ENCODE measurements around the gene OCA2.
A peak's percentile ranks its signal among the peaks of the same experiment; 100 is the strongest.

Gene OCA2

DNA sequence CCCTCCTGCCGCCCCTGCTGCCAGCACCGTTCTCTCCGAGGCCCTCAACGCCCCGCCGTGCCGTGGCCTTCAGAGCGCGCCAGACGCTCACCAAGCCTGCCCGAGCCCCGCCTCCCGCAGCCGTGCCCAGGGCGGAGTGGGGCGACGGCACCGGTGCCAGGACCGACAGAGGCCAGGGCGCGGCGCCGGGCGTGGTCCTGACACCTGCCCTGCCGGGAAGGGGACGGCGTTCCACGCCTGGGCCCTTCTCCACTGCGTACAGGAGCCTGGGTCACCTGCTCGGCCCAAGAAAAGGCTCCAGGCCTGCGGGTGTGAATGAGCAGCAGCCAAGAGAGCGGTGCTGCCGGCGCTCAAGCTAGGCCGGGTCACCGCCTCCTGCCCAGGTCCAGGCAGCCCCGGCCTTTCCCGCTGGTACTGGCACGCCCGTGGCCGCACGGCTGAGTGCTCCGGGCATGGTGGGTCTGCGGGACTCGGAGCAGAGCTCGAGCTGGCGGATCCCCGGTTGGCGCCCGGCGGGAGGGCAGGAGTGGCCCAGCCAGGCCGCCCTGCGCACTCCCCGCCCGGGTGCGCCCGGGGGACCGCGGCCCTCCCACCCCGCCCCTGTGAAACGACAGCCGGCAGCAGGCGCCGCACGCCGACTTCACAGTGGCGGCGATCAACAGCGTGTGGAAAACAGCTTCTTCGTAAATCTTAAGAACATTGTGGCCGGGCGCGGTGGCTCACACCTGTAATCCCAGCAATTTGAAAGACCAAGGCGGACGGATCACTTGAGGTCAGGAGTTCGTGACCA is 4.2 kb downstream of the OCA2 start:
- Histone ChIP-seq H3K27me3 (ENCODE audit: control insufficient read depth, insufficient read depth, low read length) (peaks cover 50% of the 10 kb centered on the region), H3K4me3 (ENCODE audit: low read length) (peak overlapping the region; percentile 30; the same call in 1 of the 2 replicates)
- no CpG with 5 or more reads among the region's 76 CpGs for WGBS (ENCODE audit: insufficient coverage, insufficient read length)

DNA sequence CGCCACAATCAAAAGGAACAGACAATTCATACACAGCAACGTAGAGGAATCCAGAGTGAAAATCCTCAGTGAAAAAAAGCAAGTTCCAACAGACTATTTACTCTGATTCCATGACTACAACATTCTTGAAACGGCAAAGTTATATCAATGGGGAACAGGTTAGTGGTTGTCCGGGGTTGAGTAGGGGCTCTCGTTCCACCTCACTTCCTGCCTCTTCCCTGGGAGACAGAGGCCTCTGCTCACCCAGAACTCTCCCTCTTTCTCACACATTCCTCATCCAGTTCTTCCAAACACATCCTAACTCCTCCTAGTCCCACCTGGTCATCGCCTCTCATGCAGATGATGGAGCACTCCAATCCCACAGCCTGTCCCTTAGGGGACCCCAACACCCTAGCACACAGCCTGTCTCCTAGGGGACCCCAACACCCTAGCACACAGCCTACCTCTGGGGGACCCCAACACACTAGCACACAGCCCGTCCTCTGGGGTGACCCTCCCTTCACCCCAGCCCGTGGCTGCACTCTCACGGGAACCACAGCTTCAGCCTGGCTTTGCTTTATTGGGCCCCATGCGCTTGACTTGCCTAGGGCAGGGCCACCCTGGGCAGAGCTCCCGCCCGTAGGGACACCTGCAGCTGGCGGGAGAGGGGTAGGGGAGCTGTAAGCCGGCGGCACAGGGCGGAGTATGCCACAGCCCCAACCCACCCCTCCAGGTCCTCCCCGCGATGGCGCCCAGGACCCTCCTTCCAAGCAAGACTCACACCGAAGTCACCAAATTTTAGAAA is 5.2 kb downstream of the OCA2 start:
- Histone ChIP-seq H3K27ac (ENCODE audit: low read length) (no peak overlapping the region), H3K4me1 (ENCODE audit: control insufficient read depth, insufficient read depth, low read length) (peaks cover 8% of the 10 kb centered on the region), H3K9me3 (ENCODE audit: control insufficient read depth, insufficient read depth, low read length) (no peaks in the 10 kb centered on the region), H3K4me3 (ENCODE audit: low read length) (no peak overlapping the region), H3K27me3 (ENCODE audit: control insufficient read depth, insufficient read depth, low read length) (peaks cover 44% of the 10 kb centered on the region), H3K36me3 (ENCODE audit: control insufficient read depth, insufficient read depth, low read length) (no peaks in the 10 kb centered on the region)
- no peak for DNase-seq (ENCODE audit: low read depth, low spot score)
- WGBS (ENCODE audit: insufficient coverage, insufficient read length): no CpG with 5 or more reads among the region's 20 CpGs

More for the DNA sequence above, 4.2 kb downstream of the OCA2 start:
- Histone ChIP-seq H3K36me3 (ENCODE audit: control insufficient read depth, insufficient read depth, low read length) (no peaks in the 10 kb centered on the region), H3K27ac (ENCODE audit: low read length) (no peak overlapping the region), H3K9me3 (ENCODE audit: control insufficient read depth, insufficient read depth, low read length) (no peaks in the 10 kb centered on the region), H3K4me1 (ENCODE audit: control insufficient read depth, insufficient read depth, low read length) (peaks cover 10% of the 10 kb centered on the region)
- no peak for DNase-seq (ENCODE audit: low read depth, low spot score)

DNA sequence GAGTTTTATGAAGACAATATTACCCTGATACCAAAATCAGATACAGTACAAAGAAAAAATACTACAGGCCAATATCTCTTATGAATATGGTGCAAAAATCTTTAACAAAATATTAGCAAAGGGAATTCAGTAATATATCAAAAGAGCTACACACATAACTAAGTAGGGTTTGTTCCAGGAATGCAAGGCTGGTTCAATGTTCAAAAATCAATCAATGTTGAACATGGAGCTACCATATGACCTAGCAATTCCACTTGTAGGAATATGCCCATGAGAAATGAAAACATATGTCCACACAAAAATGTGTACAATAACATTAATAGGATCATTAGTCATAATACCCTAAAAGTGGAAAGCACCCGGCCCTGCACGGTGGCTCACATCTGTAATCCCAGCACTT is 7.8 kb downstream of the OCA2 start:
- Histone ChIP-seq H3K27ac (ENCODE audit: low read length) (no peak overlapping the region), H3K27me3 (ENCODE audit: control insufficient read depth, insufficient read depth, low read length) (peaks cover 19% of the 10 kb centered on the region; the same call in 1 of the 2 replicates), H3K9me3 (ENCODE audit: control insufficient read depth, insufficient read depth, low read length) (no peaks in the 10 kb centered on the region), H3K4me3 (ENCODE audit: low read length) (no peak overlapping the region), H3K36me3 (ENCODE audit: control insufficient read depth, insufficient read depth, low read length) (no peaks in the 10 kb centered on the region), H3K4me1 (ENCODE audit: control insufficient read depth, insufficient read depth, low read length) (peaks cover 8% of the 10 kb centered on the region)
- DNase-seq (ENCODE audit: low read depth, low spot score): no peak
- WGBS (ENCODE audit: insufficient coverage, insufficient read length): no CpG with 5 or more reads among the region's 2 CpGs

GRCh38 chr15:28086175-28086703 is 12.9 kb downstream of the OCA2 start:
- no peak overlapping the region for H3K27ac ChIP-seq (ENCODE audit: low read length)
- H3K27me3 ChIP-seq (ENCODE audit: control insufficient read depth, insufficient read depth, low read length): no peaks in the 10 kb centered on the region
- no peak for DNase-seq (ENCODE audit: low read depth, low spot score)
- H3K9me3 ChIP-seq (ENCODE audit: control insufficient read depth, insufficient read depth, low read length): no peaks in the 10 kb centered on the region
- H3K4me1 ChIP-seq (ENCODE audit: control insufficient read depth, insufficient read depth, low read length): no peaks in the 10 kb centered on the region
- H3K4me3 ChIP-seq (ENCODE audit: low read length): no peak overlapping the region
- H3K36me3 ChIP-seq (ENCODE audit: control insufficient read depth, insufficient read depth, low read length): no peaks in the 10 kb centered on the region
- no CpG with 5 or more reads among the region's 2 CpGs for WGBS (ENCODE audit: insufficient coverage, insufficient read length)

GRCh38 chr15:28085489-28086174 is 13.5 kb downstream of the OCA2 start:
- Histone ChIP-seq H3K4me3 (ENCODE audit: low read length) (no peak overlapping the region), H3K27me3 (ENCODE audit: control insufficient read depth, insufficient read depth, low read length) (no peaks in the 10 kb centered on the region), H3K4me1 (ENCODE audit: control insufficient read depth, insufficient read depth, low read length) (no peaks in the 10 kb centered on the region), H3K27ac (ENCODE audit: low read length) (no peak overlapping the region), H3K36me3 (ENCODE audit: control insufficient read depth, insufficient read depth, low read length) (no peaks in the 10 kb centered on the region), H3K9me3 (ENCODE audit: control insufficient read depth, insufficient read depth, low read length) (no peaks in the 10 kb centered on the region)
- no peak for DNase-seq (ENCODE audit: low read depth, low spot score)
- no CpG with 5 or more reads among the region's 4 CpGs for WGBS (ENCODE audit: insufficient coverage, insufficient read length)

- Histone ChIP-seq H3K4me3 (ENCODE audit: low read length) (no peak overlapping the region), H3K36me3 (ENCODE audit: control insufficient read depth, insufficient read depth, low read length) (no peaks in the 10 kb centered on the region), H3K27me3 (ENCODE audit: control insufficient read depth, insufficient read depth, low read length) (no peaks in the 10 kb centered on the region), H3K9me3 (ENCODE audit: control insufficient read depth, insufficient read depth, low read length) (no peaks in the 10 kb centered on the region), H3K4me1 (ENCODE audit: control insufficient read depth, insufficient read depth, low read length) (no peaks in the 10 kb centered on the region), H3K27ac (ENCODE audit: low read length) (no peak overlapping the region)
- WGBS (ENCODE audit: insufficient coverage, insufficient read length): no CpG with 5 or more reads among the region's 3 CpGs
- no peak for DNase-seq (ENCODE audit: low read depth, low spot score)
Observed at GRCh38 chr15:28084547-28084946, 14.6 kb downstream of the OCA2 start.

DNA sequence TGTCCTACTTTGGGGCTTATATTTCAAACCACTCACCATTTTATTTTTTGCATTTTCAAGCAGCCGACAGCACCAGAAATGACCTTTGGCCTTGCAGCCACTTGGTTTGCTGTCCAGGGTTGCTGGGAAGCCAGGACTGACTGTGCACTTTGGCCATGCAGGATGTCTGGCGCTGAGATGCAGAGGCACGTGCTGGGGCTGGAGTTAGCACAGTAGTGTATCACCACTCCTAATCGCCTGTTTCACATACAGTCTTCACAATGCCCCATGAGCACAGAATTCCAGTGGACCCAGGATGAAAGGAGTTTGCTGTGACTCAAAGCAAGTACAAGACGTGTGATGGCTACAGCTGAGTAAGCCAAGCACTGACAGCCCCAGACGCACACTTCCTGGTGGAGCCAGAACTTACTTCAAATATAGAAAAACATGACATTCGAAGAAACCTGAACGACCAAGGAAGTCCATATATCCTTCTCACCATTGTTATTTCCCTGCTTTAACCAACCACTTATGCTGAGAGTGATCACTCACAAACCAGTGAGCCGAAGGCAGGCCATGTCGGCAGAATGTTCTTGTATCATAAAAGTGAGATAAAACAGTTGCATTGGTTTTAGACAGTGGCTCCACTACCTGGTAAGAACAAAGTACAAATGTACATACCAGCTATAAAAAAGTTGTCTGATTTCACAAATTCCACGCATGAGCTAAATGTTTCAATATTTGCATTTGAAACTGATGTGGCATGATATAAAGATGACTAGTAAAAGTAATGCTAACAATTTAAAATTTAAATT is 16.0 kb downstream of the OCA2 start:
- Histone ChIP-seq H3K9me3 (ENCODE audit: control insufficient read depth, insufficient read depth, low read length) (no peaks in the 10 kb centered on the region), H3K4me1 (ENCODE audit: control insufficient read depth, insufficient read depth, low read length) (no peaks in the 10 kb centered on the region), H3K4me3 (ENCODE audit: low read length) (no peak overlapping the region), H3K27ac (ENCODE audit: low read length) (no peak overlapping the region), H3K36me3 (ENCODE audit: control insufficient read depth, insufficient read depth, low read length) (no peaks in the 10 kb centered on the region), H3K27me3 (ENCODE audit: control insufficient read depth, insufficient read depth, low read length) (no peaks in the 10 kb centered on the region)
- no peak for DNase-seq (ENCODE audit: low read depth, low spot score)
- no CpG with 5 or more reads among the region's 11 CpGs for WGBS (ENCODE audit: insufficient coverage, insufficient read length)

- WGBS (ENCODE audit: insufficient coverage, insufficient read length): no CpG with 5 or more reads among the region's 20 CpGs
- Histone ChIP-seq H3K9me3 (ENCODE audit: control insufficient read depth, insufficient read depth, low read length) (no peaks in the 10 kb centered on the region), H3K4me3 (ENCODE audit: low read length) (no peak overlapping the region), H3K27ac (ENCODE audit: low read length) (no peak overlapping the region), H3K36me3 (ENCODE audit: control insufficient read depth, insufficient read depth, low read length) (no peaks in the 10 kb centered on the region), H3K4me1 (ENCODE audit: control insufficient read depth, insufficient read depth, low read length) (no peaks in the 10 kb centered on the region), H3K27me3 (ENCODE audit: control insufficient read depth, insufficient read depth, low read length) (no peaks in the 10 kb centered on the region)
- no peak for DNase-seq (ENCODE audit: low read depth, low spot score)
Observed at GRCh38 chr15:28081594-28081993, 17.5 kb downstream of the OCA2 start.

DNA sequence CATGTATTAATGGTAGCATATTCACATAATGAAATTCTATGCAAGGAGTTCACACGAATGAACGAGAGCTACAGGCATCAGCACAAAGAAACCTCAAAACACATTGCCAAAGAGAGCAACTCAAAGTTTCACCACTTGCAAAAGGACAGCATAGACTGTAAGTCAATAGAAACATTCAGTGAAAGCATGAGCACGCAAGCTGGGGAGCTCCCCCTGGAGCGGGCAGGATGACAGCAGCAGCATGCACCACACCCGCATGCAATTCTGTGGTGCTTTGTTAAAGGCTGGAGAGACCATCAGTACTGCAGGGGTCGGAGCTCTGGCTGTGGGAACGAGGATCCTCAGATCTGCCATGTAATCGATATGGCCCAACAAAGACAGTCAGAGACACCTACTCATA is 18.7 kb downstream of the OCA2 start:
- no peaks in the 10 kb centered on the region for H3K36me3 ChIP-seq (ENCODE audit: control insufficient read depth, insufficient read depth, low read length)
- DNase-seq (ENCODE audit: low read depth, low spot score): no peak
- no peaks in the 10 kb centered on the region for H3K4me1 ChIP-seq (ENCODE audit: control insufficient read depth, insufficient read depth, low read length)
- H3K9me3 ChIP-seq (ENCODE audit: control insufficient read depth, insufficient read depth, low read length): no peaks in the 10 kb centered on the region
- H3K4me3 ChIP-seq (ENCODE audit: low read length): no peak overlapping the region
- H3K27me3 ChIP-seq (ENCODE audit: control insufficient read depth, insufficient read depth, low read length): no peaks in the 10 kb centered on the region
- no CpG with 5 or more reads among the region's 8 CpGs for WGBS (ENCODE audit: insufficient coverage, insufficient read length)
- no peak overlapping the region for H3K27ac ChIP-seq (ENCODE audit: low read length)
